ENCODE measurements around the gene ZNF385B.

- TF ChIP-seq CTCF (IDR thresholded peaks at IDR 0.05; ENCODE audit: low read length) (no peak), EZH2 (IDR thresholded peaks at IDR 0.05; ENCODE audit: borderline replicate concordance, low read length) (no peak)
Measured at GRCh38 chr2:179861416-179862067, at the start of gene ZNF385B.

Measured in OCI-LY1 (cell line).